Coronary artery (tissue), 2 donors: Measurements from ENCODE around the gene UST.
A peak's percentile ranks its signal among the peaks of the same experiment; 100 is the strongest.
"Not testable (repeated sequence)": the region's sequence is repeated elsewhere in the genome, so short reads cannot be mapped to it uniquely, and the experiment has no call there.

Experiments
- DNase-seq: peaks from one replicate; pipeline ENCODE4 v3.0.0-alpha.2; 2017; ENCODE audit warnings: low spot score
- H3K27ac ChIP-seq, 2 donors: fragments of 200-600 bp; sonication (generic); one replicate each; pipeline ENCODE4 v1.5.1; 2016 to 2019
- H3K4me3 ChIP-seq: fragments of 200-600 bp; sonication (generic); 2 replicates; pipeline ENCODE4 v1.5.1; 2016; ENCODE audit warnings: mild to moderate bottlenecking, moderate library complexity
- CTCF ChIP-seq: fragments of 200-600 bp; sonication (generic); IDR thresholded peaks from one replicate; pipeline ENCODE4 v1.5.1; 2019; ENCODE audit warnings: antibody characterized with exemption

UST gene

GRCh38 chr6:149032599-149033405 is 286.0 kb downstream of the UST start:
- no peak for TF ChIP-seq CTCF
- Histone ChIP-seq H3K4me3 (no peak overlapping the region), H3K27ac (peak overlapping the region; percentile 50 to 65)
- no peak for DNase-seq

DNA sequence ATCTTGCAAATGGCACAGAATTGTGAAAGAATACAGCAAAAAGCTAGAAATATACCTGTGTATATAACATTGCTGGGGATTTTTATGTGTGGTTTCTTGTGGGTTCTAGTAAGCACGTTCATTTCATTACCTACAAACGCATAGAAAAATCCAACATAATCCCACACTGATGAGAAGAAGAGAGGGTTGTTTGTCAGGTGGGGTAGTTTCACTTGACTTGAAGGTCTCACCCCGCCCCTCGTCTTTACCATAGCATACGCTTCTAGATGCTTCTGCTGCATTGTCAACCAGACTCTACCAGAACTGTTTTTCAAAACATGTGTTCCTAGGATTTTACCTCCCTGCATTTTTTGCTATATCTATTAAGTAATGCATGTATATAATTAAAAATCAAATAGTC is 286.6 kb downstream of the UST start:
- no peak for DNase-seq
- H3K4me3 ChIP-seq: no peak overlapping the region
- H3K27ac ChIP-seq: peak overlapping the region in 1 of 2 donors; percentile 42
- TF ChIP-seq CTCF: no peak

DNA sequence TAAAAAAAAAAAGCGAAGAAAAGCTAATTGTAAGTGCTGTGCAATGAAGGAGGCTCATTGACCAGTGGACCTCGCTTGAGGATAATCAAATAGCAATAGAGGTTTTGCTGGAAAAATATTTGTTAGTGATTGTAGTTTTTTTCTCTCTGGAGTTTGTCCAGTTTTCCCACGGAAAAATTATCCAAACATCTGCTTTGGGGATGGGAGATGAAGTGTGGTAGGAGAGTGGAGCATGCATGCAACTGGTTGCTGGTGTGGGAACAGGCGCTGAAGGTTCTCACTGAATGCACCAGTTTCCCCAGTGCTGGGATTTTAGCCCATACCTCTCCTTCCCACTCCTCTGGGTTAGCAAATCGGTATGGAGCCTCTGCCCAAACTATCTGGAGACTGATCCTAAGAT is 288.9 kb downstream of the UST start:
- Histone ChIP-seq H3K27ac (no peak overlapping the region), H3K4me3 (no peak overlapping the region)
- DNase-seq: no peak
- no peak for TF ChIP-seq CTCF

GRCh38 chr6:149037051-149037671 is 290.3 kb downstream of the UST start:
- TF ChIP-seq CTCF: no peak
- no peak for DNase-seq
- Histone ChIP-seq H3K4me3 (no peak overlapping the region), H3K27ac (no peak overlapping the region)

- H3K4me3 ChIP-seq, H3K27ac ChIP-seq, DNase-seq: not testable (repeated sequence)
Measured at GRCh38 chr6:149039025-149039424, 292.2 kb downstream of the UST start.

DNA sequence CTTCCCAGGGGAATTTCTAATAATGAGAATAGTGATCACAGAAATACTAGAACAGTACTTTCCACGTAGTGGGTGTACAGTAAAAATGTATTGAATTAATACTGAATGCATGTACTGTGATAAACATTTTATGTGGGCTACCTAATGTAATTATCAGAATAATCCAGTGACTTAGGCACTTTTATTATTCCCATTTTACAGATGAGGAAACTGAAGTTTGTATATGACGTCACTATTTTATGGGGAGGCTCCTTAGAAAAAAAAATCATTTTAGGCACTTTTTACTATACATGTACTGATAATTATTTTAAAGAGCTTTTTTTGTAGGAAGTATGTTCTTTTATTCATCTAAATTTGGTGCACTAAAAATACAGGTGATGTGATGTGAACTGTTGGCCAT is 295.1 kb downstream of the UST start:
- no peak for DNase-seq
- TF ChIP-seq CTCF: no peak
- Histone ChIP-seq H3K27ac (no peak overlapping the region), H3K4me3 (no peak overlapping the region)

GRCh38 chr6:149043476-149044130 is 296.8 kb downstream of the UST start:
- Histone ChIP-seq H3K27ac (no peak overlapping the region), H3K4me3 (no peak overlapping the region)
- no peak for DNase-seq
- TF ChIP-seq CTCF: no peak
